ENCODE results near the gene CASD1.

- no peak for TF ChIP-seq POLR2A (IDR thresholded peaks at IDR 0.05; ENCODE audit: borderline replicate concordance, extremely low read depth, insufficient read depth, insufficient read length)
- no peak for TF ChIP-seq POLR2AphosphoS5 (IDR thresholded peaks at IDR 0.05; ENCODE audit: low read depth, low read length)
- no peak for TF ChIP-seq RAD21 (IDR thresholded peaks at IDR 0.05; ENCODE audit: low read depth)
- no peak for TF ChIP-seq CTCF (IDR thresholded peaks at IDR 0.05 in 2 of 3, conservative IDR thresholded peaks at IDR 0.05 in 1 of 3; ENCODE audit: borderline replicate concordance in 1 of 3, insufficient read depth in 1 of 3, low read depth in 2 of 3, low read length in 2 of 3)
- TF ChIP-seq EZH2 (IDR thresholded peaks at IDR 0.05): no peak
- no peak for TF ChIP-seq SRF (IDR thresholded peaks at IDR 0.05; ENCODE audit: low read depth)
These were observed 90.7 kb downstream of the CASD1 start for GRCh38 chr7:94600267-94600666.
